Keratinocyte (primary cell): ENCODE measurements around the gene CDH12.
A peak's percentile ranks its signal among the peaks of the same experiment; 100 is the strongest.

ENCODE experiments used
- EZH2 ChIP-seq: IDR thresholded peaks from one replicate; pipeline ENCODE4 v1.6.1; 2012; ENCODE audit warnings: inconsistent platforms, mild to moderate bottlenecking, low read length, moderate library complexity
- TF ChIP-seq, protein P1 (sequence below), 3 experiments: IDR thresholded peaks in 1 of 3; conservative IDR thresholded peaks in 1 of 3; optimal IDR thresholded peaks in 1 of 3; 2 replicates in 2 of 3; 3 replicates in 1 of 3; pipeline versions ENCODE3 to v1.5.1; 2011; ENCODE audit warnings: low read length in 3 of 3, mild to moderate bottlenecking in 3 of 3, moderate library complexity in 2 of 3, control low read depth in 1 of 3, inconsistent platforms in 1 of 3; ENCODE audit not compliant: insufficient read depth in 2 of 3; ENCODE audit errors: extremely low read depth in 1 of 3

DNA sequence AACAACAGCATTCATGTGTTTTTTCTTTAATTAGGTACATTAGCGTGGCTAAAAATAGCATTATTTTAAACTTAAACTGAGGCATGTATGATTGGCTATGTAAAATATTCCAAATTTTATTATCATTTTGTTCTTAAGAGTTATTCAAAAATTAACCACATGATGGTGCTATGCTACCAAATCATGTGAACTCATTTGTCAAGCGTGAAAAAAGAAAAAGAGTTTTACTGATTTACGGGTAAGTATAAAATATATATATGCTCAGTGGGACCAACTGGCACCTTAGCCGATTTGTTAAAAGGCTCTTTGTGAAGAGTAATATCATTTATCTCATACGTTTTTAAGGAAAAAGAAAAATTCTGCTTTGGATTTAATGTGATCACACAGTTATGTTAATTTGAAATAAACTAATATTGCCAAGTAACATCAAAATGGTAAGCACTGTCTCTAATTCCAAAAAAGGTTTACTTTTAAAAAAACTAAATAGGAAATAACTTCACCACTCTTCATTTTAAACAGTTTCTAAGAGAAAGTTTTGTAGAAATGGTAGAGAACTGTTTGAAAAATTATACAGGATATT is 1042.3 kb downstream of the CDH12 start:
- TF ChIP-seq, protein P1, sequence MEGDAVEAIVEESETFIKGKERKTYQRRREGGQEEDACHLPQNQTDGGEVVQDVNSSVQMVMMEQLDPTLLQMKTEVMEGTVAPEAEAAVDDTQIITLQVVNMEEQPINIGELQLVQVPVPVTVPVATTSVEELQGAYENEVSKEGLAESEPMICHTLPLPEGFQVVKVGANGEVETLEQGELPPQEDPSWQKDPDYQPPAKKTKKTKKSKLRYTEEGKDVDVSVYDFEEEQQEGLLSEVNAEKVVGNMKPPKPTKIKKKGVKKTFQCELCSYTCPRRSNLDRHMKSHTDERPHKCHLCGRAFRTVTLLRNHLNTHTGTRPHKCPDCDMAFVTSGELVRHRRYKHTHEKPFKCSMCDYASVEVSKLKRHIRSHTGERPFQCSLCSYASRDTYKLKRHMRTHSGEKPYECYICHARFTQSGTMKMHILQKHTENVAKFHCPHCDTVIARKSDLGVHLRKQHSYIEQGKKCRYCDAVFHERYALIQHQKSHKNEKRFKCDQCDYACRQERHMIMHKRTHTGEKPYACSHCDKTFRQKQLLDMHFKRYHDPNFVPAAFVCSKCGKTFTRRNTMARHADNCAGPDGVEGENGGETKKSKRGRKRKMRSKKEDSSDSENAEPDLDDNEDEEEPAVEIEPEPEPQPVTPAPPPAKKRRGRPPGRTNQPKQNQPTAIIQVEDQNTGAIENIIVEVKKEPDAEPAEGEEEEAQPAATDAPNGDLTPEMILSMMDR (optimal IDR thresholded peaks at IDR 0.05 in 1 of 3, IDR thresholded peaks at IDR 0.05 in 1 of 3, conservative IDR thresholded peaks at IDR 0.05 in 1 of 3; ENCODE audit: extremely low read depth in 1 of 3, insufficient read depth in 2 of 3, low read length in 3 of 3), result peak in 2 of 3 experiments; percentile 19 to 26
- no peak for TF ChIP-seq EZH2
